H1 (cell line): Measurements from ENCODE around the gene SLC12A4. TPM values are rescaled to one million over a fixed set of nuclear protein-coding genes. Genes with fewer than 3 reads are reported as not detected.

Source experiments
- CTCF ChIA-PET: fragments of 300-600 bp; sonication (Branson Sonifier 250); formaldehyde crosslinking; loops from one replicate; lab custom pipeline; 2021; ENCODE audit not compliant: partially characterized antibody; lab: Charles Lee
- POLR2A ChIA-PET: fragments of 300-600 bp; sonication (Branson Sonifier 250); formaldehyde crosslinking; loops from one replicate; lab custom pipeline; 2021; ENCODE audit warnings: inconsistent platforms; ENCODE audit not compliant: partially characterized antibody; lab: Charles Lee
- DNase-seq, 2 experiments: peaks; one replicate each; pipeline versions ENCODE4 v3.0.0 to v3.0.0-alpha.2; 2010 to 2022; ENCODE audit warnings: low spot score in 2 of 2, low read depth in 1 of 2, mixed read lengths in 1 of 2
- FAIRE-seq: peaks from 2 replicates; lab custom pipeline; 2011; peaks lifted over from hg19 to GRCh38; lab: Jason Lieb, UNC
- H2AFZ ChIP-seq: 2 replicates; pipeline ENCODE4 v1.8.1; 2012; ENCODE audit warnings: low read length, inconsistent platforms
- H2AK5ac ChIP-seq: 2 replicates; pipeline ENCODE4 v1.6.1; 2013; ENCODE audit warnings: low read depth, low read length
- H2BK120ac ChIP-seq: replicated peaks from 2 replicates; pipeline ENCODE3; 2013; ENCODE audit warnings: low read depth, low read length, inconsistent platforms
- H2BK12ac ChIP-seq: 2 replicates; pipeline ENCODE4 v1.6.1; 2013; ENCODE audit warnings: low read depth, low read length
- H2BK15ac ChIP-seq: 2 replicates; pipeline ENCODE4 v1.6.1; 2013; ENCODE audit warnings: low read length
- H2BK20ac ChIP-seq: 2 replicates; pipeline ENCODE4 v1.6.1; 2013; ENCODE audit warnings: low read length
- H2BK5ac ChIP-seq: 2 replicates; pipeline ENCODE4 v1.6.1; 2013; ENCODE audit warnings: low read depth, low read length
- H3K14ac ChIP-seq: 2 replicates; pipeline ENCODE4 v1.6.1; 2013; ENCODE audit warnings: inconsistent platforms; ENCODE audit not compliant: insufficient read length
- H3K18ac ChIP-seq: 2 replicates; pipeline ENCODE4 v1.6.1; 2013; ENCODE audit warnings: low read length; ENCODE audit errors: extremely low read depth
- H3K23ac ChIP-seq: 2 replicates; pipeline ENCODE4 v1.6.1; 2013; ENCODE audit warnings: inconsistent platforms; ENCODE audit not compliant: insufficient read length
- H3K23me2 ChIP-seq: 2 replicates; pipeline ENCODE4 v1.6.1; 2013; ENCODE audit warnings: low read depth, low read length
- H3K27ac ChIP-seq: 2 replicates; pipeline ENCODE4 v1.6.1; 2011; ENCODE audit warnings: low read depth, low read length, inconsistent platforms
- H3K27me3 ChIP-seq, 4 experiments: replicated peaks in 1 of 4; 1 replicate in 1 of 4; 2 replicates in 3 of 4; pipeline versions ENCODE4 v1.6.1 to v1.8.1; 2011 to 2013; ENCODE audit warnings: low read length in 3 of 4, mild to moderate bottlenecking in 3 of 4, inconsistent platforms in 2 of 4, mixed read lengths in 2 of 4, moderate library complexity in 1 of 4; ENCODE audit not compliant: control insufficient read depth in 3 of 4, insufficient read depth in 3 of 4; ENCODE audit errors: extremely low read depth in 1 of 4
- H3K36me3 ChIP-seq, 4 experiments: 2 replicates each; pipeline versions ENCODE4 v1.6.1 to v1.8.1; 2011 to 2013; ENCODE audit warnings: mild to moderate bottlenecking in 4 of 4, low read length in 3 of 4, moderate library complexity in 2 of 4, control low read depth in 1 of 4, inconsistent platforms in 1 of 4; ENCODE audit not compliant: insufficient read depth in 4 of 4, control insufficient read depth in 2 of 4
- H3K4ac ChIP-seq: replicated peaks from 2 replicates; pipeline ENCODE3; 2013; ENCODE audit warnings: low read length, low read depth, mixed read lengths, inconsistent platforms; ENCODE audit not compliant: insufficient read length
- H3K4me1 ChIP-seq, 4 experiments: replicated peaks in 1 of 4; 1 replicate in 1 of 4; 2 replicates in 3 of 4; pipeline versions ENCODE4 v1.6.1 to v1.8.1; 2011 to 2013; ENCODE audit warnings: low read length in 3 of 4, inconsistent platforms in 2 of 4, mixed read lengths in 1 of 4; ENCODE audit not compliant: insufficient read depth in 4 of 4, control insufficient read depth in 3 of 4
- H3K4me2 ChIP-seq, 2 experiments: 2 replicates each; pipeline versions ENCODE4 v1.6.1 to v1.8.1; 2011 to 2013; ENCODE audit warnings: low read depth in 2 of 2, low read length in 2 of 2, control low read depth in 1 of 2, inconsistent platforms in 1 of 2, mild to moderate bottlenecking in 1 of 2; ENCODE audit not compliant: insufficient read depth in 1 of 2
- H3K4me3 ChIP-seq, 4 experiments: fragments of 200-600, 300-600 bp in 1 of 4; sonication (generic), shearing (Covaris generic), sonication (Bioruptor Twin) in 1 of 4; 2 replicates each; pipeline versions ENCODE4 v1.5.1 to v1.8.1; 2011 to 2016; ENCODE audit warnings: low read length in 4 of 4, low read depth in 3 of 4, control low read depth in 2 of 4, inconsistent platforms in 2 of 4, mild to moderate bottlenecking in 2 of 4, mixed read lengths in 1 of 4, moderate library complexity in 1 of 4; ENCODE audit not compliant: insufficient read depth in 2 of 4; ENCODE audit errors: extremely low read depth in 1 of 4
- H3K56ac ChIP-seq: replicated peaks from 2 replicates; pipeline ENCODE3; 2013; ENCODE audit warnings: low read depth, mild to moderate bottlenecking, mixed read lengths, low read length, inconsistent platforms; ENCODE audit not compliant: insufficient read length
- H3K79me1 ChIP-seq: 2 replicates; pipeline ENCODE4 v1.6.1; 2013; ENCODE audit warnings: low read depth, low read length, control low read depth
- H3K79me2 ChIP-seq, 2 experiments: 2 replicates each; pipeline versions ENCODE4 v1.6.1 to v1.8.1; 2012 to 2013; ENCODE audit warnings: low read length in 2 of 2, mild to moderate bottlenecking in 2 of 2, inconsistent platforms in 1 of 2; ENCODE audit not compliant: insufficient read depth in 2 of 2, control insufficient read depth in 1 of 2
- H3K9ac ChIP-seq, 4 experiments: replicated peaks in 1 of 4; 1 replicate in 1 of 4; 2 replicates in 3 of 4; pipeline versions ENCODE4 v1.6.1 to v1.8.1; 2011 to 2013; ENCODE audit warnings: low read depth in 3 of 4, low read length in 3 of 4, control low read depth in 2 of 4, mild to moderate bottlenecking in 2 of 4, moderate library complexity in 2 of 4, inconsistent platforms in 1 of 4; ENCODE audit errors: extremely low read depth in 1 of 4
- H3K9me3 ChIP-seq, 2 experiments: 2 replicates each; pipeline versions ENCODE4 v1.6.1 to v1.8.1; 2012 to 2013; ENCODE audit warnings: mild to moderate bottlenecking in 2 of 2, moderate library complexity in 2 of 2, control low read depth in 1 of 2, inconsistent platforms in 1 of 2, low read depth in 1 of 2, low read length in 1 of 2, mixed read lengths in 1 of 2; ENCODE audit not compliant: insufficient read depth in 2 of 2
- H4K20me1 ChIP-seq, 2 experiments: replicated peaks in 1 of 2; 2 replicates each; pipeline versions ENCODE3 to v1.8.1; 2011 to 2013; ENCODE audit warnings: inconsistent platforms in 2 of 2, low read length in 2 of 2, mild to moderate bottlenecking in 1 of 2; ENCODE audit not compliant: insufficient read depth in 2 of 2, control insufficient read depth in 1 of 2
- H4K5ac ChIP-seq: 2 replicates; pipeline ENCODE4 v1.6.1; 2013; ENCODE audit warnings: low read length, low read depth, mixed read lengths, inconsistent platforms; ENCODE audit not compliant: insufficient read length
- H4K8ac ChIP-seq: 2 replicates; pipeline ENCODE4 v1.8.0; 2013; ENCODE audit warnings: mild to moderate bottlenecking, moderate library complexity, low read length, inconsistent platforms; ENCODE audit not compliant: insufficient read depth; ENCODE audit errors: extremely low read depth
- H4K91ac ChIP-seq: replicated peaks from 2 replicates; pipeline ENCODE3; 2013; ENCODE audit warnings: low read length, mixed read lengths, inconsistent platforms; ENCODE audit not compliant: insufficient read length
- EGR1 ChIP-seq: IDR thresholded peaks from 2 replicates; pipeline ENCODE4 v1.6.1; 2011; ENCODE audit warnings: low read depth, low read length, borderline replicate concordance
- HDAC2 ChIP-seq, 2 experiments: fragments of 300-600 bp in 1 of 2; sonication (generic) in 1 of 2; IDR thresholded peaks; 2 replicates each; pipeline ENCODE4 v1.6.1; 2011 to 2012; ENCODE audit warnings: low read depth in 2 of 2, low read length in 2 of 2, mild to moderate bottlenecking in 2 of 2, moderate library complexity in 2 of 2, borderline replicate concordance in 1 of 2, inconsistent platforms in 1 of 2
- KDM4A ChIP-seq: IDR thresholded peaks from one replicate; pipeline ENCODE4 v1.7.1; 2012; ENCODE audit warnings: low read depth, mild to moderate bottlenecking, moderate library complexity, low read length, inconsistent platforms; ENCODE audit not compliant: severe bottlenecking
- RAD21 ChIP-seq, 2 experiments: IDR thresholded peaks in 1 of 2; conservative IDR thresholded peaks in 1 of 2; 2 replicates each; pipeline ENCODE4 v1.6.1; 2011; ENCODE audit warnings: low read depth in 2 of 2, low read length in 2 of 2, improper control_type of control experiment in 1 of 2, inconsistent platforms in 1 of 2, mild to moderate bottlenecking in 1 of 2, moderate library complexity in 1 of 2
- WGBS, 2 experiments: shearing (Covaris generic) in 1 of 2; methylation state at CpG; one replicate each; pipeline versions ENCODE4 v1.1.6 to v1.1.7; 2013 to 2015; ENCODE audit warnings: low lambda C conversion rate in 2 of 2, mixed read lengths in 2 of 2, inconsistent platforms in 1 of 2, low coverage in 1 of 2, missing lambda C conversion rate in 1 of 2; ENCODE audit not compliant: insufficient replicate concordance in 2 of 2, insufficient coverage in 1 of 2, insufficient read length in 1 of 2; ENCODE audit errors: extremely low coverage in 1 of 2, missing lambda C conversion rate in 1 of 2; 5-methylcytosine and 5-hydroxymethylcytosine counted together
- polyA plus RNA-seq, 7 experiments: library from polyadenylated mRNA; depleted of rRNA in 3 of 7; stranded (reverse) in 5 of 7; unstranded in 2 of 7; fragments of >200 nt in 5 of 7; fragments of 200-250 nt in 2 of 7; gene quantifications; 1 replicate in 5 of 7; 2 replicates in 1 of 7; 4 replicates in 1 of 7; pipeline versions ENCODE4 v1.2.1 to v1.2.3, GENCODE V29; 2011 to 2013; ENCODE audit warnings: missing spikeins in 2 of 7, mixed read lengths in 2 of 7
- total RNA-seq: library from RNA; stranded (reverse); fragmentation: NEBNext Ultra II Directional; extraction: Animal tissue kit (Norgen Biotek cat#: 25700); gene quantifications from 2 replicates; pipeline ENCODE4 v1.2.1, GENCODE V29; 2021

Gene SLC12A4
- total and polyA plus RNA-seq, 2 of the 8 experiments (the other 6 are each of a cell fraction or from before 2014, with no cell fraction given) = 41.3 to 49.3 TPM

GRCh38 chr16:67979955-67980678, 11.7 kb upstream of the SLC12A4 start, which contains the start of gene DPEP3:
Gene DPEP3 (minus strand): TSS chr16:67980499. CDS start chr16:67980380, 119 bp downstream.
- no peak within 1 kb of the TSS for H3K4ac ChIP-seq
- no peaks in the 10 kb centered on the region; a peak in 1 of 4 replicates for H3K9me3 ChIP-seq
- FAIRE-seq = no peak
- ChIA-PET CTCF (interaction anchor here (1.0 to 4.0 kb wide), 15 partner anchors 9 to 238 kb away, joined by 3 to 33 read pairs (median 7); partner anchors contain the start of gene DPEP2), POLR2A (interaction anchor here (1.3 to 1.4 kb wide), 2 partner anchors 19 to 43 kb away, joined by 3 to 6 read pairs; partner anchors contain the start of genes DDX28, DPEP2 and DUS2)
- no peak within 1 kb of the TSS; the same call in none of the 2 replicates for H2BK15ac ChIP-seq
- H3K4me2 ChIP-seq = peak within 1 kb of the TSS; percentile 11 to 46; a peak in 3 of 4 replicates
- no peak within 1 kb of the TSS for H3K56ac ChIP-seq
- H3K4me3 ChIP-seq = peak within 1 kb of the TSS in 2 of 4 experiments; percentile 3 to 46; a peak in 2 of 8 replicates
- WGBS, 2 experiments = 60% methylated on average over 60 of the region's 62 CpGs; no CpG with 5 or more reads in 1 of the 2 experiments
- H3K14ac ChIP-seq = no peak within 1 kb of the TSS
- H3K79me2 ChIP-seq = no peaks in the 10 kb centered on the region
- no peak within 1 kb of the TSS for H2BK12ac ChIP-seq
- H2BK20ac ChIP-seq = no peak within 1 kb of the TSS
- no peak within 1 kb of the TSS for H2BK5ac ChIP-seq
- no peaks in the 10 kb centered on the region for H4K20me1 ChIP-seq
- no peak within 1 kb of the TSS for H3K23ac ChIP-seq
- no peak within 1 kb of the TSS for H3K27ac ChIP-seq
- H2AK5ac ChIP-seq = no peak within 1 kb of the TSS
- H2AFZ ChIP-seq = no peak within 1 kb of the TSS; the same call in 1 of the 2 replicates
- no peaks in the 10 kb centered on the region; a peak in 1 of 8 replicates for H3K36me3 ChIP-seq
- H4K91ac ChIP-seq = no peak within 1 kb of the TSS
- H3K9ac ChIP-seq = peak within 1 kb of the TSS in 1 of 4 experiments; percentile 26; a peak in 2 of 7 replicates
- no peaks in the 10 kb centered on the region for H3K23me2 ChIP-seq
- H3K18ac ChIP-seq = no peak within 1 kb of the TSS; the same call in 1 of the 2 replicates
- no peak within 1 kb of the TSS for H2BK120ac ChIP-seq
- peak in 1 of 2 experiments; percentile 89 for DNase-seq
- H4K5ac ChIP-seq = peak within 1 kb of the TSS; percentile 5
- no peaks in the 10 kb centered on the region for H3K79me1 ChIP-seq
- peak within 1 kb of the TSS; percentile 71 for H4K8ac ChIP-seq
- H3K4me1 ChIP-seq = peaks cover 0 to 4% (median 0%) of the 10 kb centered on the region in 4 experiments; a peak in 3 of 7 replicates
- H3K27me3 ChIP-seq = peaks cover 0 to 2% (median 0%) of the 10 kb centered on the region in 4 experiments; a peak in 2 of 7 replicates
- TF ChIP-seq RAD21 (IDR thresholded peaks at IDR 0.05 in 1 of 2, conservative IDR thresholded peaks at IDR 0.05 in 1 of 2; ENCODE audit: low read depth in 2 of 2, low read length in 2 of 2) (peak; percentile 38 to 49; a peak in 3 of 4 replicates), HDAC2 (IDR thresholded peaks at IDR 0.05; ENCODE audit: borderline replicate concordance in 1 of 2, low read depth in 2 of 2, low read length in 2 of 2) (peak; percentile 30 to 84; a peak in 1 of 4 replicates), EGR1 (peak; percentile 70; the same call in 1 of the 2 replicates), KDM4A (peak; percentile 34)
